SK-N-SH (cell line): ENCODE data around the gene TCEA3. TPM values are rescaled to one million over a fixed set of nuclear protein-coding genes. Genes with fewer than 3 reads are reported as not detected.

Experiments
- CTCF ChIA-PET: fragments of 300-600, 350-600 bp; formaldehyde crosslinking; extraction: SDS; loops from one replicate; lab custom pipeline; 2021; lab: Yijun Ruan, JAX
- POLR2A ChIA-PET: fragments of 350-600 bp; sonication (Branson Sonifier 250); formaldehyde crosslinking; extraction: SDS; loops from one replicate; lab custom pipeline; 2020; ENCODE audit warnings: antibody characterized with exemption, inconsistent platforms; lab: Yijun Ruan, JAX
- DNase-seq: peaks from one replicate; pipeline ENCODE4 v3.0.0; 2012
- H2AFZ ChIP-seq: fragments of 200-600 bp; sonication (generic); 2 replicates; pipeline ENCODE4 v1.8.1; 2016; ENCODE audit warnings: antibody characterized with exemption, mild to moderate bottlenecking, low read depth
- H3F3A ChIP-seq: fragments of 200-600 bp; sonication (generic); replicated peaks from 2 replicates; pipeline ENCODE3; 2016; ENCODE audit warnings: antibody characterized with exemption, mild to moderate bottlenecking; ENCODE audit not compliant: insufficient read depth
- H3K27ac ChIP-seq, 2 experiments: fragments of 200-500 bp in 1 of 2; fragments of 200-600 bp in 1 of 2; sonication (Bioruptor generic) in 1 of 2; sonication (generic), shearing (Covaris generic) in 1 of 2; 2 replicates each; pipeline versions ENCODE4 v1.5.1 to v1.6.1; 2014 to 2016; ENCODE audit warnings: low read depth in 2 of 2, inconsistent platforms in 1 of 2, low read length in 1 of 2, mild to moderate bottlenecking in 1 of 2, mixed read lengths in 1 of 2
- H3K27me3 ChIP-seq: fragments of 200-600 bp; sonication (generic), shearing (Covaris generic); 2 replicates; pipeline ENCODE4 v1.6.1; 2016; ENCODE audit warnings: mixed run types; ENCODE audit not compliant: insufficient read depth
- H3K36me3 ChIP-seq, 2 experiments: fragments of 200-500 bp in 1 of 2; fragments of 200-600 bp in 1 of 2; sonication (Bioruptor generic) in 1 of 2; sonication (generic) in 1 of 2; replicated peaks in 1 of 2; 2 replicates each; pipeline versions ENCODE3 to v1.5.1; 2014 to 2016; ENCODE audit warnings: low read length in 1 of 2, mild to moderate bottlenecking in 1 of 2; ENCODE audit not compliant: insufficient read depth in 2 of 2, control insufficient read depth in 1 of 2
- H3K4me1 ChIP-seq, 2 experiments: fragments of 200-500 bp in 1 of 2; fragments of 200-600 bp in 1 of 2; sonication (Bioruptor generic) in 1 of 2; sonication (generic), shearing (Covaris generic) in 1 of 2; 2 replicates each; pipeline versions ENCODE4 v1.5.1 to v1.6.1; 2014 to 2016; ENCODE audit warnings: low read depth in 1 of 2, low read length in 1 of 2, mixed run types in 1 of 2; ENCODE audit not compliant: insufficient read depth in 2 of 2, control insufficient read depth in 1 of 2
- H3K4me2 ChIP-seq: fragments of 200-600 bp; sonication (generic), shearing (Covaris generic); 2 replicates; pipeline ENCODE4 v1.6.1; 2017; ENCODE audit warnings: mixed run types
- H3K4me3 ChIP-seq, 2 experiments: fragments of 200-500 bp in 1 of 2; fragments of 200-600 bp in 1 of 2; sonication (Bioruptor generic) in 1 of 2; sonication (generic), shearing (Covaris generic) in 1 of 2; 2 replicates each; pipeline versions ENCODE4 v1.5.1 to v1.8.1; 2014 to 2016; ENCODE audit warnings: low read depth in 2 of 2, inconsistent platforms in 1 of 2, low read length in 1 of 2, mild to moderate bottlenecking in 1 of 2, mixed read lengths in 1 of 2, moderate library complexity in 1 of 2
- H3K79me2 ChIP-seq: fragments of 200-600 bp; sonication (generic); 2 replicates; pipeline ENCODE4 v1.8.1; 2017; ENCODE audit warnings: mild to moderate bottlenecking; ENCODE audit not compliant: insufficient read depth
- H3K9ac ChIP-seq: fragments of 200-600 bp; sonication (generic); 2 replicates; pipeline ENCODE4 v1.6.1; 2017; ENCODE audit warnings: mixed run types
- H3K9me2 ChIP-seq: fragments of 200-600 bp; sonication (generic); 2 replicates; pipeline ENCODE4 v1.6.1; 2017; ENCODE audit warnings: mixed run types
- H3K9me3 ChIP-seq: fragments of 200-600 bp; sonication (generic); 2 replicates; pipeline ENCODE4 v1.6.1; 2017; ENCODE audit warnings: mixed run types, mild to moderate bottlenecking, moderate library complexity
- H4K20me1 ChIP-seq: fragments of 200-600 bp; sonication (generic); 2 replicates; pipeline ENCODE4 v1.6.1; 2017; ENCODE audit warnings: mild to moderate bottlenecking, mixed run types; ENCODE audit not compliant: insufficient read depth
- EP300 ChIP-seq, 2 experiments: IDR thresholded peaks; 2 replicates each; pipeline versions ENCODE4 v1.4.0 to v1.6.1; 2012; ENCODE audit warnings: borderline replicate concordance in 1 of 2, low read depth in 1 of 2, low read length in 1 of 2
- GATA2 ChIP-seq: sonication (generic); formaldehyde crosslinking; IDR thresholded peaks from 2 replicates; pipeline ENCODE4 v1.5.0; 2020; ENCODE audit warnings: mild to moderate bottlenecking, missing genetic modification reagents
- MXI1 ChIP-seq: IDR thresholded peaks from 2 replicates; pipeline ENCODE4 v1.6.1; 2012; ENCODE audit warnings: mild to moderate bottlenecking, low read depth, low read length, improper control_type of control experiment
- RAD21 ChIP-seq: IDR thresholded peaks from 2 replicates; pipeline ENCODE4 v1.6.1; 2012; ENCODE audit warnings: mild to moderate bottlenecking, low read length
- RCOR1 ChIP-seq: fragments of 150-350 bp; IDR thresholded peaks from 2 replicates; pipeline ENCODE4 v1.6.1; 2017; ENCODE audit warnings: antibody characterized with exemption, low read length
- RFX5 ChIP-seq: IDR thresholded peaks from 2 replicates; pipeline ENCODE4 v1.6.1; 2012; ENCODE audit warnings: mild to moderate bottlenecking, improper control_type of control experiment, low read length
- RXRA ChIP-seq: IDR thresholded peaks from 2 replicates; pipeline ENCODE4 v1.4.0; 2012; ENCODE audit warnings: low read depth, mild to moderate bottlenecking, borderline replicate concordance
- SMC3 ChIP-seq: IDR thresholded peaks from 2 replicates; pipeline ENCODE4 v1.6.1; 2012; ENCODE audit warnings: low read depth, low read length, improper control_type of control experiment
- TCF12 ChIP-seq: IDR thresholded peaks from 2 replicates; pipeline ENCODE4 v1.4.0; 2012
- WGBS: methylation state at CpG from one replicate; pipeline ENCODE4 v1.1.6; 2017; ENCODE audit warnings: low lambda C conversion rate; 5-methylcytosine and 5-hydroxymethylcytosine counted together
- polyA plus RNA-seq, 3 experiments: library from polyadenylated mRNA; depleted of rRNA; stranded (reverse); fragments of >200 nt; gene quantifications; 2 replicates each; pipeline ENCODE4 v1.2.3, GENCODE V29; 2012

TCEA3 gene
- polyA plus RNA-seq, 1 of the 3 experiments (the other 2 are of a cell fraction): 1.1 TPM

- Histone ChIP-seq H3F3A (no peaks in the 10 kb centered on the region), H3K27me3 (no peaks in the 10 kb centered on the region), H3K9me3 (no peaks in the 10 kb centered on the region), H3K4me2 (no peak overlapping the region), H3K9ac (no peak overlapping the region), H4K20me1 (no peaks in the 10 kb centered on the region), H3K36me3 (peaks cover 0 to 7% of the 10 kb centered on the region in 2 experiments), H3K4me3 (no peak overlapping the region), H3K4me1 (peaks cover 0 to 21% of the 10 kb centered on the region in 2 experiments; a peak in 1 of 4 replicates), H3K9me2 (no peaks in the 10 kb centered on the region), H2AFZ (no peak overlapping the region), H3K27ac (peak overlapping the region in 1 of 2 experiments; percentile 3; a peak in 1 of 4 replicates), H3K79me2 (no peaks in the 10 kb centered on the region)
- CTCF ChIA-PET: interaction anchor here (1.7 kb wide), 1 partner anchor 20 kb away, joined by 5 read pairs; no protein-coding TSS in a partner anchor
- POLR2A ChIA-PET: interaction anchor here (0.6 kb wide), 1 partner anchor 70 kb away, joined by 3 read pairs; no protein-coding TSS in a partner anchor
- TF ChIP-seq SMC3 (no peak), GATA2 (CRISPR knock-in tag) (peak; percentile 60), RAD21 (no peak), RXRA (no peak), MXI1 (peak; percentile 37; the same call in 1 of the 2 replicates), TCF12 (no peak), EP300 (IDR thresholded peaks at IDR 0.05; ENCODE audit: borderline replicate concordance in 1 of 2, low read depth in 1 of 2, low read length in 1 of 2) (peak in 1 of 2 experiments; percentile 26; a peak in 1 of 4 replicates), RFX5 (no peak)
- peak; percentile 86 for DNase-seq
- 90% methylated on average over 25 of the region's 46 CpGs for WGBS
These were observed 894 bp downstream of the TCEA3 start for GRCh38 chr1:23423415-23424292.

- Histone ChIP-seq H3K36me3 (peaks cover 0 to 2% of the 10 kb centered on the region in 2 experiments), H3K4me1 (peaks cover 0 to 24% of the 10 kb centered on the region in 2 experiments; a peak in 1 of 4 replicates), H3K4me3 (no peak overlapping the region), H3K27ac (peak overlapping the region in 1 of 2 experiments; percentile 12; a peak in 1 of 4 replicates), H3K9ac (no peak overlapping the region), H3K27me3 (no peaks in the 10 kb centered on the region), H2AFZ (no peak overlapping the region), H3K4me2 (no peak overlapping the region), H4K20me1 (no peaks in the 10 kb centered on the region), H3K9me3 (no peaks in the 10 kb centered on the region), H3K79me2 (no peaks in the 10 kb centered on the region), H3F3A (no peaks in the 10 kb centered on the region), H3K9me2 (no peaks in the 10 kb centered on the region)
- CTCF ChIA-PET: interaction anchor here (1.0 to 1.7 kb wide), 2 partner anchors 20 to 123 kb away, joined by 3 to 5 read pairs; no protein-coding TSS in a partner anchor
- POLR2A ChIA-PET: interaction anchor here (0.5 kb wide), 1 partner anchor 64 kb away, joined by 6 read pairs; no protein-coding TSS in a partner anchor
- WGBS: 93% methylated on average over 5 of the region's 6 CpGs
- no peak for DNase-seq
- no peak for TF ChIP-seq RCOR1
These were observed 1.6 kb downstream of the TCEA3 start for GRCh38 chr1:23422941-23423340.
